DND-41 (cell line): ENCODE results near the gene RING1.

ENCODE experiments used
- ATAC-seq: fragments of 200-7000 bp; cut with Tn5 transposase; 3 replicates; pipeline ENCODE4 v1.9.1; 2021; ENCODE audit warnings: low read depth; ENCODE audit not compliant: insufficient read depth
- DNase-seq: peaks from one replicate; pipeline ENCODE4 v3.0.0-alpha.2; 2020
- H2AFZ ChIP-seq: 2 replicates; pipeline ENCODE4 v1.6.0; 2012; ENCODE audit warnings: low read depth, low read length
- H3K27ac ChIP-seq: 2 replicates; pipeline ENCODE4 v1.5.1; 2012; ENCODE audit warnings: low read length, inconsistent platforms
- H3K27me3 ChIP-seq: fragments of 200-600 bp; sonication (generic); 2 replicates; pipeline ENCODE4 v1.6.0; 2012; ENCODE audit warnings: low read length, mild to moderate bottlenecking, inconsistent platforms; ENCODE audit not compliant: insufficient read depth, poor library complexity
- H3K36me3 ChIP-seq: 2 replicates; pipeline ENCODE4 v1.5.1; 2012; ENCODE audit warnings: low read length, inconsistent platforms; ENCODE audit not compliant: insufficient read depth
- H3K4me1 ChIP-seq: 2 replicates; pipeline ENCODE4 v1.5.1; 2012; ENCODE audit warnings: mild to moderate bottlenecking, low read length; ENCODE audit not compliant: insufficient read depth
- H3K4me2 ChIP-seq: 2 replicates; pipeline ENCODE4 v1.6.0; 2012; ENCODE audit warnings: mild to moderate bottlenecking, moderate library complexity, low read length, inconsistent platforms; ENCODE audit not compliant: insufficient read depth
- H3K4me3 ChIP-seq, 2 experiments: fragments of 200-600 bp in 1 of 2; shearing (Covaris generic) in 1 of 2; 2 replicates each; pipeline ENCODE4 v1.5.1; 2012 to 2016; ENCODE audit warnings: inconsistent platforms in 2 of 2, low read length in 2 of 2, mild to moderate bottlenecking in 2 of 2, low read depth in 1 of 2, moderate library complexity in 1 of 2
- H3K79me2 ChIP-seq: 2 replicates; pipeline ENCODE4 v1.6.0; 2012; ENCODE audit warnings: low read length, inconsistent platforms; ENCODE audit not compliant: insufficient read depth
- H3K9ac ChIP-seq: 2 replicates; pipeline ENCODE4 v1.6.0; 2012; ENCODE audit warnings: low read depth, mild to moderate bottlenecking, inconsistent platforms, low read length, moderate library complexity
- H3K9me3 ChIP-seq: 2 replicates; pipeline ENCODE4 v1.5.1; 2012; ENCODE audit warnings: low read length, moderate library complexity, mild to moderate bottlenecking, inconsistent platforms; ENCODE audit not compliant: insufficient read depth, severe bottlenecking
- H4K20me1 ChIP-seq: 2 replicates; pipeline ENCODE4 v1.6.0; 2012; ENCODE audit warnings: low read length; ENCODE audit not compliant: insufficient read depth
- CTCF ChIP-seq: IDR thresholded peaks from 2 replicates; pipeline ENCODE4 v1.5.1; 2012; ENCODE audit warnings: borderline replicate concordance, low read length, moderate library complexity, mild to moderate bottlenecking; ENCODE audit not compliant: poor library complexity, severe bottlenecking; ENCODE audit errors: extremely low read depth
- EZH2 ChIP-seq: IDR thresholded peaks from 3 replicates; pipeline ENCODE4 v1.6.1; 2012; ENCODE audit warnings: borderline replicate concordance, low read depth, mild to moderate bottlenecking, moderate library complexity, low read length, inconsistent platforms; ENCODE audit not compliant: severe bottlenecking

Gene RING1

GRCh38 chr6:33191383-33192104 lies 16.8 kb upstream of the RING1 start:
- no peak for TF ChIP-seq EZH2
- TF ChIP-seq CTCF, result no peak
- Histone ChIP-seq H3K9ac (no peak overlapping the region), H3K27ac (no peak overlapping the region), H3K4me3 (no peak overlapping the region), H3K27me3 (no peaks in the 10 kb centered on the region), H3K9me3 (no peaks in the 10 kb centered on the region), H2AFZ (no peak overlapping the region), H3K4me1 (no peaks in the 10 kb centered on the region), H3K79me2 (no peaks in the 10 kb centered on the region), H3K36me3 (peaks cover 28% of the 10 kb centered on the region), H3K4me2 (no peak overlapping the region), H4K20me1 (peaks cover 22% of the 10 kb centered on the region; the same call in 1 of the 2 replicates)
- no peak for DNase-seq
- ATAC-seq, result 0 out of 3 replicates have a peak, but pooled peaks have one; percentile 13

DNA sequence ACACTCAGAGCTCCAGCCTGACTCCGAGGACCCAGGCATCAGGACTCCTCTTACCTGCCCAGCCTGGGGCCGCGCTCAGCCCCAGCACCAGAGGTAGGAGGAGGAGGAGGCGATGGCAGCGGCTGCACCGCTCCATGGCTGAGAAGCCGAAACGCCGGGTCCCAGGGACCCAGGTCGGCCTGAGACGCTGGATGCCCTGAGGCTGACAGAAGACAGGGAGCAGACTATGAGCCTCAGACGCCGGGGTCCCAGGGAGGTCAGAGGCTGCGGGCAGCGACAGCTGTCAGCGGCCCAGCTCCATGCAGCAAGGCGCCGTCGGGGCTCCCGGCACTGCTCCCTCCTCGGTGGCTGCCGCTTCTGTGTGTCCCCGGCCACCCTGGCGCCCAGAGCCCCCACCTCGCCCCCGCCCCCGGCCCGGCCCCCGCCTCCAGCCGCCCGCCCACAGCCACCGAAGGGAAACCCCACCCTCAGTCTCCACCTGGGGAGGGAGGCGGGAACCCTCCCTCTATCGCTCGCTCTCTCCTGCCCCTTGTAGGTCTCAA lies 16.1 kb upstream of the RING1 start, which contains the start of gene COL11A2:
TSS of gene COL11A2 (minus strand) at position 363 of the 542 bp plus-strand sequence. CDS start at position 136, 227 bp downstream.
- Histone ChIP-seq H3K79me2 (0 out of 2 replicates have a peak, but pooled peaks cover 2% of the 10 kb centered on the region), H2AFZ (no peak within 1 kb of the TSS), H3K27me3 (no peaks in the 10 kb centered on the region), H3K9ac (no peak within 1 kb of the TSS), H3K27ac (no peak within 1 kb of the TSS), H3K4me3 (no peak within 1 kb of the TSS), H4K20me1 (peaks cover 24% of the 10 kb centered on the region; the same call in 1 of the 2 replicates), H3K9me3 (no peaks in the 10 kb centered on the region), H3K36me3 (peaks cover 33% of the 10 kb centered on the region), H3K4me2 (no peak within 1 kb of the TSS), H3K4me1 (no peaks in the 10 kb centered on the region)
- TF ChIP-seq CTCF (no peak), EZH2 (no peak)
- DNase-seq, result no peak
- peak; percentile 27; the same call in 1 of the 3 replicates for ATAC-seq

- Histone ChIP-seq H3K4me3 (no peak overlapping the region), H3K4me1 (peaks cover 5% of the 10 kb centered on the region), H3K27ac (no peak overlapping the region), H4K20me1 (peaks cover 32% of the 10 kb centered on the region), H3K9me3 (no peaks in the 10 kb centered on the region), H3K4me2 (no peak overlapping the region), H3K36me3 (peaks cover 41% of the 10 kb centered on the region), H3K27me3 (no peaks in the 10 kb centered on the region), H2AFZ (no peak overlapping the region), H3K9ac (no peak overlapping the region), H3K79me2 (peaks cover 10% of the 10 kb centered on the region)
- no peak for DNase-seq
- ATAC-seq, result no peak
- TF ChIP-seq EZH2, result no peak
- no peak for TF ChIP-seq CTCF
Observed at GRCh38 chr6:33192671-33193602, 15.4 kb upstream of the RING1 start.
